ENCODE data around the gene ZCCHC18. TPM values are rescaled to one million over a fixed set of nuclear protein-coding genes. Genes with fewer than 3 reads are reported as not detected.
"Not testable (repeated sequence)": the region's sequence is repeated elsewhere in the genome, so short reads cannot be mapped to it uniquely, and the experiment has no call there.

ZCCHC18 gene
- 2.3 TPM for polyA plus RNA-seq (2013, experiment 1 of 2)
- 1.5 TPM for polyA plus RNA-seq (2013, experiment 2 of 2)

- under 1% methylated on average over 67 of the region's 67 CpGs for WGBS
- no peaks in the 10 kb centered on the region for H3K36me3 ChIP-seq (ENCODE audit: insufficient read depth, low read length)
- H3K9ac ChIP-seq (ENCODE audit: low read depth, low read length): peak within 1 kb of the TSS; percentile 84
- H3K27me3 ChIP-seq (ENCODE audit: insufficient read depth, low read length): no peaks in the 10 kb centered on the region
- H3K4me3 ChIP-seq (ENCODE audit: low read length): peak within 1 kb of the TSS; percentile 85
- 0 out of 2 replicates have a peak, but pooled peaks cover 4% of the 10 kb centered on the region for H3K4me1 ChIP-seq (ENCODE audit: insufficient read depth, low read length)
- peak within 1 kb of the TSS; percentile 55; the same call in 1 of the 2 replicates for H3K27ac ChIP-seq (ENCODE audit: low read depth, low read length)
- no peaks in the 10 kb centered on the region for H3K9me3 ChIP-seq (ENCODE audit: insufficient read depth, low read depth, low read length)
Observed at GRCh38 chrX:104112326-104112951, at the start of gene ZCCHC18. TSS of gene ZCCHC18 (plus strand) at chrX:104112523. CDS start at chrX:104114112, 1,589 bp downstream.

GRCh38 chrX:104062636-104063035, 49.7 kb upstream of the ZCCHC18 start:
- H3K36me3 ChIP-seq (ENCODE audit: insufficient read depth, low read length); H3K4me3 ChIP-seq (ENCODE audit: low read length); H3K27me3 ChIP-seq (ENCODE audit: insufficient read depth, low read length); H3K4me1 ChIP-seq (ENCODE audit: insufficient read depth, low read length); H3K9ac ChIP-seq (ENCODE audit: low read depth, low read length); H3K27ac ChIP-seq (ENCODE audit: low read depth, low read length); H3K9me3 ChIP-seq (ENCODE audit: insufficient read depth, low read depth, low read length): not testable (repeated sequence)
- 98% methylated on average over 5 of the region's 18 CpGs for WGBS

- not testable (repeated sequence) for H3K9ac ChIP-seq (ENCODE audit: low read depth, low read length); H3K4me1 ChIP-seq (ENCODE audit: insufficient read depth, low read length); H3K27ac ChIP-seq (ENCODE audit: low read depth, low read length); H3K27me3 ChIP-seq (ENCODE audit: insufficient read depth, low read length); H3K36me3 ChIP-seq (ENCODE audit: insufficient read depth, low read length); H3K4me3 ChIP-seq (ENCODE audit: low read length); H3K9me3 ChIP-seq (ENCODE audit: insufficient read depth, low read depth, low read length)
- WGBS: no CpG with 5 or more reads among the region's 46 CpGs
Observed at GRCh38 chrX:104075778-104076445, 36.4 kb upstream of the ZCCHC18 start, which contains the start of gene TMSB15C. TSS of gene TMSB15C (minus strand) at chrX:104076236.

- not testable (repeated sequence) for H3K9me3 ChIP-seq (ENCODE audit: insufficient read depth, low read depth, low read length); H3K9ac ChIP-seq (ENCODE audit: low read depth, low read length); H3K27ac ChIP-seq (ENCODE audit: low read depth, low read length); H3K4me3 ChIP-seq (ENCODE audit: low read length); H3K27me3 ChIP-seq (ENCODE audit: insufficient read depth, low read length); H3K36me3 ChIP-seq (ENCODE audit: insufficient read depth, low read length); H3K4me1 ChIP-seq (ENCODE audit: insufficient read depth, low read length)
- WGBS: no CpG with 5 or more reads among the region's 6 CpGs
Observed at GRCh38 chrX:104077854-104078253, 34.5 kb upstream of the ZCCHC18 start.

- H3K9me3 ChIP-seq (ENCODE audit: insufficient read depth, low read depth, low read length): no peaks in the 10 kb centered on the region
- H3K4me3 ChIP-seq (ENCODE audit: low read length): no peak overlapping the region
- H3K27ac ChIP-seq (ENCODE audit: low read depth, low read length): no peak overlapping the region
- no peaks in the 10 kb centered on the region for H3K36me3 ChIP-seq (ENCODE audit: insufficient read depth, low read length)
- WGBS: 90% methylated on average over 4 of the region's 4 CpGs
- H3K27me3 ChIP-seq (ENCODE audit: insufficient read depth, low read length): no peaks in the 10 kb centered on the region
- no peak overlapping the region for H3K9ac ChIP-seq (ENCODE audit: low read depth, low read length)
- H3K4me1 ChIP-seq (ENCODE audit: insufficient read depth, low read length): no peaks in the 10 kb centered on the region
Observed at GRCh38 chrX:104084063-104084462, 28.3 kb upstream of the ZCCHC18 start.

GRCh38 chrX:104084534-104085277, 27.6 kb upstream of the ZCCHC18 start:
- H3K4me1 ChIP-seq (ENCODE audit: insufficient read depth, low read length): no peaks in the 10 kb centered on the region
- no peak overlapping the region for H3K9ac ChIP-seq (ENCODE audit: low read depth, low read length)
- H3K27ac ChIP-seq (ENCODE audit: low read depth, low read length): no peak overlapping the region
- no peaks in the 10 kb centered on the region for H3K9me3 ChIP-seq (ENCODE audit: insufficient read depth, low read depth, low read length)
- no peaks in the 10 kb centered on the region for H3K27me3 ChIP-seq (ENCODE audit: insufficient read depth, low read length)
- 91% methylated on average over 5 of the region's 5 CpGs for WGBS
- no peak overlapping the region for H3K4me3 ChIP-seq (ENCODE audit: low read length)
- no peaks in the 10 kb centered on the region for H3K36me3 ChIP-seq (ENCODE audit: insufficient read depth, low read length)

GRCh38 chrX:104085477-104085876, 26.8 kb upstream of the ZCCHC18 start:
- Histone ChIP-seq H3K36me3 (ENCODE audit: insufficient read depth, low read length) (no peaks in the 10 kb centered on the region), H3K4me3 (ENCODE audit: low read length) (no peak overlapping the region), H3K4me1 (ENCODE audit: insufficient read depth, low read length) (no peaks in the 10 kb centered on the region), H3K9ac (ENCODE audit: low read depth, low read length) (no peak overlapping the region), H3K27ac (ENCODE audit: low read depth, low read length) (no peak overlapping the region), H3K9me3 (ENCODE audit: insufficient read depth, low read depth, low read length) (no peaks in the 10 kb centered on the region), H3K27me3 (ENCODE audit: insufficient read depth, low read length) (no peaks in the 10 kb centered on the region)
- 94% methylated on average over 7 of the region's 7 CpGs for WGBS

- H3K9ac ChIP-seq (ENCODE audit: low read depth, low read length): no peak overlapping the region
- H3K9me3 ChIP-seq (ENCODE audit: insufficient read depth, low read depth, low read length): no peaks in the 10 kb centered on the region
- no peak overlapping the region for H3K4me3 ChIP-seq (ENCODE audit: low read length)
- no peak overlapping the region for H3K27ac ChIP-seq (ENCODE audit: low read depth, low read length)
- no peaks in the 10 kb centered on the region for H3K4me1 ChIP-seq (ENCODE audit: insufficient read depth, low read length)
- H3K27me3 ChIP-seq (ENCODE audit: insufficient read depth, low read length): no peaks in the 10 kb centered on the region
- no peaks in the 10 kb centered on the region for H3K36me3 ChIP-seq (ENCODE audit: insufficient read depth, low read length)
- 86% methylated on average over 7 of the region's 7 CpGs for WGBS
Observed at GRCh38 chrX:104085919-104086318, 26.4 kb upstream of the ZCCHC18 start.

- no peaks in the 10 kb centered on the region for H3K4me1 ChIP-seq (ENCODE audit: insufficient read depth, low read length)
- H3K36me3 ChIP-seq (ENCODE audit: insufficient read depth, low read length): no peaks in the 10 kb centered on the region
- H3K27me3 ChIP-seq (ENCODE audit: insufficient read depth, low read length): no peaks in the 10 kb centered on the region
- 20% methylated on average over 3 of the region's 4 CpGs for WGBS
- H3K27ac ChIP-seq (ENCODE audit: low read depth, low read length): no peak overlapping the region
- no peak overlapping the region for H3K4me3 ChIP-seq (ENCODE audit: low read length)
- no peak overlapping the region for H3K9ac ChIP-seq (ENCODE audit: low read depth, low read length)
- H3K9me3 ChIP-seq (ENCODE audit: insufficient read depth, low read depth, low read length): no peaks in the 10 kb centered on the region
Observed at GRCh38 chrX:104098151-104098808, 14.0 kb upstream of the ZCCHC18 start.

GRCh38 chrX:104098919-104099318, 13.4 kb upstream of the ZCCHC18 start:
- H3K9ac ChIP-seq (ENCODE audit: low read depth, low read length): no peak overlapping the region
- H3K4me3 ChIP-seq (ENCODE audit: low read length): no peak overlapping the region
- H3K36me3 ChIP-seq (ENCODE audit: insufficient read depth, low read length): no peaks in the 10 kb centered on the region
- H3K9me3 ChIP-seq (ENCODE audit: insufficient read depth, low read depth, low read length): no peaks in the 10 kb centered on the region
- no peaks in the 10 kb centered on the region for H3K27me3 ChIP-seq (ENCODE audit: insufficient read depth, low read length)
- H3K4me1 ChIP-seq (ENCODE audit: insufficient read depth, low read length): no peaks in the 10 kb centered on the region
- H3K27ac ChIP-seq (ENCODE audit: low read depth, low read length): no peak overlapping the region

GRCh38 chrX:104104676-104105075, 7.6 kb upstream of the ZCCHC18 start:
- no peak overlapping the region for H3K4me3 ChIP-seq (ENCODE audit: low read length)
- H3K36me3 ChIP-seq (ENCODE audit: insufficient read depth, low read length): no peaks in the 10 kb centered on the region
- H3K27me3 ChIP-seq (ENCODE audit: insufficient read depth, low read length): no peaks in the 10 kb centered on the region
- 90% methylated on average over 10 of the region's 10 CpGs for WGBS
- H3K9ac ChIP-seq (ENCODE audit: low read depth, low read length): no peak overlapping the region
- H3K27ac ChIP-seq (ENCODE audit: low read depth, low read length): no peak overlapping the region
- no peaks in the 10 kb centered on the region for H3K9me3 ChIP-seq (ENCODE audit: insufficient read depth, low read depth, low read length)
- H3K4me1 ChIP-seq (ENCODE audit: insufficient read depth, low read length): no peaks in the 10 kb centered on the region

Data from HUES64 (cell line).